GM18873 (cell line): ENCODE results near the gene SLC38A6.
A peak's percentile ranks its signal among the peaks of the same experiment; 100 is the strongest.

ENCODE experiments used
- ATAC-seq: cut with Tn5 transposase; IDR thresholded peaks from one replicate; pipeline ENCODE4 v1.9.1; 2021; ENCODE audit warnings: mild to moderate bottlenecking, moderate library complexity, moderate number of reproducible peaks; ENCODE audit not compliant: unreplicated experiment, low FRiP score

The SLC38A6 gene

DNA sequence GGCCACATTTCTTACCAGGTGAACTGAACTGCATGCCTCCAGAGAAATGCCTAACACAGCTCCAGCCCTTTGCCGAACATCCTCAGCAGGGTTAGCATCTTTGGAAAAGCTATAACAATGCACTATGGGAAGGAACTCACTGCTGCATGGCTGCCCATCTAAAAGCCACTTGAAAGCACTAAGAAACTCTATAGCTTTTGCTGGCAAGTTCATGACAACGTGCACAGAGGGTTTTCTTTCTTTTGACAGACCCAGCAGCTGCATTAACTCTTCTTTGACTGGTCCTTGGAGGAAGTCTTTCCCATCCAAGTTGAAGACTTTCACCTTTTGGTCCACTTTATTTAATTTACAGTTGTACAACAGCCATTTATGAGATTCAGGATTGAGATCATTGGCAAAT lies 5.5 kb upstream of the SLC38A6 start:
- ATAC-seq: no peak

GRCh38 chr14:60977847-60978246 lies 3.2 kb upstream of the SLC38A6 start:
- no peak for ATAC-seq

- ATAC-seq: no peak
Observed at GRCh38 chr14:60981633-60982455, 799 bp downstream of the SLC38A6 start.

GRCh38 chr14:60984196-60984595 lies 3.2 kb downstream of the SLC38A6 start:
- ATAC-seq: no peak

GRCh38 chr14:60986500-60986899 lies 5.5 kb downstream of the SLC38A6 start:
- ATAC-seq: no peak

DNA sequence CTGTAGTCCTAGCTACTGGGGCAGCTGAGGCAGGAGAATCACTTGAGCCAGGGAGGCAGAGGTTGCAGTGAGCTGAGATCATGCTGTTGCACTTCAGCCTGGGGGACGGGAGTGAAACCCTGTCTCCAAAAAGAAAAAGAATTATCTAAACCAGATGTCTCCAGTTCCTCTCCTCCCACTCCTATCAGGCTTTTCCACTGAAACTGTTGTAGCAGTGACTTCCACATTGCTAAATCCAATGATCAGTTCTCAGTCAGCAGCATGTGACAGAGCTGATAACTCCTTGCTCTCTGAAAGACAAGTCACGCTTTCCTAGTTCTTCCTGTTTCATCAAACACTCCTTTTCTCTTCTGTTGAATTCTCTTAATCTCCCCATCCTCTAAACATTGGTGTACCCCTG lies 8.6 kb downstream of the SLC38A6 start:
- no peak for ATAC-seq

GRCh38 chr14:60998617-60999016 lies 17.6 kb downstream of the SLC38A6 start:
- no peak for ATAC-seq

- no peak for ATAC-seq
Observed at GRCh38 chr14:60999536-60999935, 18.5 kb downstream of the SLC38A6 start.

DNA sequence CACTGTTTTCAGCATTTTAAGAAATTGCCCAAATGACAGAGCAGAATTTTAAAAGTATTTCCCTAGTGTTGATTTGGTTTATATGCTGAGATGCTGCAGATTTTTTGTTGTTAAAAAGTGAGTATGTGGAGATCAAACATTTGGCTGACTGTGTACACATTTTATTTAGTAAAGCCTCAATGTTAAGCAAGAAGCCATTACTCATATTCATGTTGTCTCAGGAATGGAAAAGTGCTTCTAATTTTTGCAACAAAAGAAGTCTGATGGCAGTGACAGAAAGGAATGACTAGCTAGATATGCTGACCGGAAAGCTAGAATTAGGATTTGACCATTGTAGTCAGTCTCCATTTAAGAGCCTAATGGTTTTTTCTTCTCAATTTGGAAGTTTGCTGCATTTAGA lies 22.5 kb downstream of the SLC38A6 start:
- ATAC-seq: no peak

DNA sequence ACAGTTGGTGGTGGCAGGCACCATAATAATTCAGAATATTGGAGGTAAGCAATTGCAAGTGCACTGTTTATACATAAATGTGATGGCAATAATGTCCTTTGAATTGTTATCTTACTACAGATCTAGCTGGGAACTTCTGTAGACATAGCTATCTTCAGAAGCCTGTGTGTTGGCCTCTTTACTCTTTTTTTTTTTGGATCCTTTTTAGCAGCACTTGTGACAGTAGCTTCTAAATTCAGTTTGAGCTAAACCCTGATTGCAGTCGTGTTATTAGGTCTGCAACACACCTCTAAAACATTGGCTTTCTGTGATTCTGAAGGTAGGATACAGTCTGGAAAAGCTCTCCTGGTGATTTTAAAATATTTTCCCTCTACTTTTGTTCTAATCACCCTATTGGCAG lies 38.5 kb downstream of the SLC38A6 start:
- ATAC-seq: no peak

DNA sequence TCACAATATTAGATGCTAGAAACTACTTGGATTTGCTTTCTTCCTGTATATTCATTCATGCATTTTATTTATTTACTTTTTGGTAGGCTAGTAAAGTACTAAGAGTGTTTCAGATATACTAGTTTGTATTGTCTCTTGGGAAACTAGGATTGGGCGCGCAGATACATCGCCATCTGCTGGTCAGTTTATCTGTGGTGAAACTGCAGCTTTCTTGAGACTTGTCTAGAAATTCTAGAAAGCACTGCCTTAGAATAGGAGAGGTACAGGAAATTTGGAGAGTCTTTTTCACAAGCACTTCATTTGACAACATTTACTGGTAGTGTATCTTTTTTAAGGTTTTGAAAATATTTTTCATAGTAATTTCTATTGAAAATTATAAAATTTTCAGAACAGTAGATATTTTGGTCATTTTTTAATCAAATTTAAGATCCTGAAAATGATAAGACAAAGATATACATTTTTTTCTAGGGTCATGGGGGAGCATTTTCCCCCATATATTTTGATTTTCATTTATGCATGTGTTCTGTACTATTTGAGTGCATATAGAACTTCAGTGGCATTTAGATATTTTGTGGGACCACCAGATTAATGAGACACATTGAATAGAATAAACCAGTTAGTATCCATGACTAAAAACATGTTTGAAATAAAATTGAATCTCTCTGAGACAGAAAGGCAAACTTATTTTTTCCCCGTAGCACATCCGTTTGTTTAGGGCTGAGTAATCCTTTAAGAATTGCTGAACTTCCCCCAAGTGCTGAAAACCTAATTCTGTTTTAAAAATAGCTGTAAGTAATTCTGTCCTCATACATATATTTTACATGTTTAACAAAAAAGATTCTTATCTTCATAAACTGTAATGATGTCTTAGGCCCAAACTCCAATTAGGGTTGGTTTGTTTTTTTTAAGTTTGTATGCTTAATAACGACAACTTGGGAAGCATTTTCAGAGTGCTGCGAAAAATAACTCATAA lies 44.5 kb downstream of the SLC38A6 start:
- ATAC-seq: peak; percentile 47

- no peak for ATAC-seq
Observed at GRCh38 chr14:61026526-61026925, 45.5 kb downstream of the SLC38A6 start.

- ATAC-seq: no peak
Observed at GRCh38 chr14:61031026-61031425, 50.0 kb downstream of the SLC38A6 start.

DNA sequence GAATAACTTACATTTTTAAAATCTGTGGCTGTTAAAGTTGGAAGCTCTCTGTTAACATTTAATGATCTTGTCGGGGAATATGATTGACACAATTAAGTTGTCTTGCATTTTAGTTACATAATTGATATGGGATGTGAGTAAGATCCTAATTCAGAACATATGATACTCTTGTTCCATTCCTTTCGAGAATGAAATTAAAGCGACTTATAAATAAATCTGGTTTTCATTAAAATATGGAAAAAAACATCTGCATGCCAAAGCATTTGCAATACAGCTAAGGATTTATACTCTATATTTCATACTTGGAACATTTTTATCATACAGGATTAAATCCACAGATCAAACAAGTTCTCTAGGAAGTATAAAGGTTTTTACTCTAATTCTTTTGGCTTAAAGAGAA lies 52.0 kb downstream of the SLC38A6 start:
- ATAC-seq: no peak

DNA sequence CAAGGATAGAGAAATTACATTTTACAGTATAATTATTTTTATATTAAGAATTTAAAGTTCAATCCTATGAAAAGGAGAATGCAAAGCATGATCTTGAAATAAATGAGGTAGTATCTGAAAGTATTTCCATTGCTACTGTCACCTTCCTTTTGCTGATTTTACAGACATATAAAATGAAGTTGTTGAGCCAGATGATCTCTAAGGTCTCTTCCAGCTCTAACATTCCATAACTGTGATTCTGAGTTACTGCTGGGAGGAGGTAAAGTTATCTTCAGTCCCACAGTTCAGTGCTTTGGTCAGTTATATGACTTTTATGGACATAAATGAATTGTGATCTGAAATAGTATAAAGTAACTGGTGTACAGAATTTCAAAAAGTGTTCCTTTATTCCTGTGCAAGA lies 52.8 kb downstream of the SLC38A6 start:
- no peak for ATAC-seq

- ATAC-seq: peak; percentile 81
Observed at GRCh38 chr14:61034416-61035120, 53.5 kb downstream of the SLC38A6 start.

GRCh38 chr14:61037215-61037614 lies 56.2 kb downstream of the SLC38A6 start:
- ATAC-seq: no peak

- no peak for ATAC-seq
Observed at GRCh38 chr14:61041704-61042103, 60.7 kb downstream of the SLC38A6 start.

DNA sequence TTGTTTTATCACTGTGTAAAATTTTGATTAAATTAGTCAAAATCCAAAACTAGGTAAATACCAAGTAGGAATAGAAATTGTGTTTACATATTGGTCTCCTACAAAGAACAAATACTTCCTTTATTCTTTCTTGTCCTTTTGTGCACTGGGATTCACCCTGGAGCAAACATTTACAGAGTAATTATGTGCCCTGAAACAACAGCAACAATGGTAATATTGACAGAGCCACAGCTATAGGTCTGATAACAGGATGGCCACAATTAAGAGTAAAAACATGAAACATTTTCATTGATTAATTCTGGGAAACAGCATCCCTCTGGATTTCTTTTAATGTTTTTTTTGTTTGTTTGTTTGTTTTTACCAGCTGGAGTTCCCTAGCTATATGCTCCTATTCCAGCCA lies 61.2 kb downstream of the SLC38A6 start:
- no peak for ATAC-seq

DNA sequence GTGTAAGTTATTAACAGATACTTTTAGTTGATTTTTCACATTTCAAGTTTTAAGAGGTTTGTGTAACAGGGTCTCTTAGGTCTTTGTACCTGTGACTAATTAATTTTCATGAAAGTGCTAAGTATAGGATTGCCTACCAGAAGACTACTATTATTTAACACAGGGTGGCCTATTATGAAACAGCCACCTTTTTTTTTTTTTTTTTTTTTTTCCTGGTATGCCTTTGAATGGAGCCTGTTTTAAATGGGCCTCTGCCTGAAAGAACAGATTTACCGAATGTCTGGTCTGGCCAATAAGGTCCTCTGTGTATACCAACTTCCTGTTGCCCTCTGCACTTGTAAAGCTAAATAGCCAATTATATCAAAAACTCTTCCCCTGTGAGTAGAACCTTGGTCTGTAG lies 62.5 kb downstream of the SLC38A6 start:
- no peak for ATAC-seq

DNA sequence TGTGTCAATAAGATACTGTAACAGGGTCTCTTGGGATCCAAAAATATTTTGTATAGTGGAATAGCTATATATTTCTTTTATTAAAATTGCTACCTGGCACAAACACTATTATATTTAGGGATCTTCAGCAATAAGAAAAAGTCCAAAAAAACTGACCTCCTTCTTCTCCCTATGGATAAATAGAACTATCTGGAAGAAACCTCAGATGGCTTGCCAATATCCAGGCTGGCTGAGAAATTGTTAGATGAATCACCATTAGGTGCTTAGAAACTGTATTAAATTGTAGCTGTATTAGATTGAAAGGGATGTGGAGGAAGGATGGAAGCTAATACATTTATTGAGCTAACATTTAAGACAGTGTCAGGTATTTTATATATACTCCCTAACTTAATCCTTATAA lies 66.0 kb downstream of the SLC38A6 start:
- no peak for ATAC-seq
